WTC11 (cell line): ENCODE measurements around the gene VGF. TPM values are rescaled to one million over a fixed set of nuclear protein-coding genes. Genes with fewer than 3 reads are reported as not detected.
A peak's percentile ranks its signal among the peaks of the same experiment; 100 is the strongest.

Experiments used
- ATF3 ChIP-seq: sonication (generic); formaldehyde crosslinking; conservative IDR thresholded peaks from 2 replicates; pipeline ENCODE4 v1.8.1; 2022; ENCODE audit warnings: mild to moderate bottlenecking, missing genetic modification reagents
- ATF6 ChIP-seq: sonication (generic); formaldehyde crosslinking; IDR thresholded peaks from 2 replicates; pipeline ENCODE4 v1.8.1; 2023; ENCODE audit warnings: mild to moderate bottlenecking, missing genetic modification reagents
- CTCF ChIP-seq: fragments of 200-600 bp; IDR thresholded peaks from 2 replicates; pipeline ENCODE4 v1.8.0; 2022; ENCODE audit warnings: antibody characterized with exemption
- ELF4 ChIP-seq: sonication (generic); formaldehyde crosslinking; IDR thresholded peaks from 2 replicates; pipeline ENCODE4 v1.8.1; 2022; ENCODE audit warnings: low read depth, mild to moderate bottlenecking, moderate library complexity, missing genetic modification reagents
- EMX1 ChIP-seq: fragments of 250-450 bp; sonication (Bioruptor Pico); IDR thresholded peaks from 2 replicates; pipeline ENCODE4 v1.8.0; 2021; ENCODE audit warnings: mild to moderate bottlenecking
- ERG ChIP-seq: fragments of 250-450 bp; sonication (Bioruptor Pico); IDR thresholded peaks from 2 replicates; pipeline ENCODE4 v1.8.0; 2021; ENCODE audit warnings: mild to moderate bottlenecking
- ESRRA ChIP-seq: sonication (generic); formaldehyde crosslinking; IDR thresholded peaks from 2 replicates; pipeline ENCODE4 v1.8.1; 2022; ENCODE audit warnings: mild to moderate bottlenecking, missing genetic modification reagents, borderline replicate concordance
- FOXP1 ChIP-seq: sonication (generic); formaldehyde crosslinking; IDR thresholded peaks from 2 replicates; pipeline ENCODE4 v1.8.0; 2022; ENCODE audit warnings: missing genetic modification reagents, mild to moderate bottlenecking, moderate library complexity, borderline replicate concordance
- IRF1 ChIP-seq: sonication (generic); formaldehyde crosslinking; IDR thresholded peaks from 2 replicates; pipeline ENCODE4 v1.8.0; 2023; ENCODE audit warnings: missing genetic modification reagents
- IRF2 ChIP-seq: sonication (generic); formaldehyde crosslinking; IDR thresholded peaks from 2 replicates; pipeline ENCODE4 v1.8.0; 2022; ENCODE audit warnings: low read depth, missing genetic modification reagents, borderline replicate concordance
- JAZF1 ChIP-seq: fragments of 250-450 bp; sonication (Bioruptor Pico); IDR thresholded peaks from 2 replicates; pipeline ENCODE4 v1.9.0; 2021; ENCODE audit warnings: moderate library complexity, mild to moderate bottlenecking, inconsistent platforms
- NR3C1 ChIP-seq: sonication (generic); formaldehyde crosslinking; conservative IDR thresholded peaks from 2 replicates; pipeline ENCODE4 v1.8.1; 2023; ENCODE audit warnings: low read depth, mild to moderate bottlenecking, missing genetic modification reagents
- ZNF263 ChIP-seq: sonication (generic); formaldehyde crosslinking; IDR thresholded peaks from 2 replicates; pipeline ENCODE4 v1.8.1; 2022; ENCODE audit warnings: low read depth, mild to moderate bottlenecking, moderate library complexity, missing genetic modification reagents
- ZNF281 ChIP-seq: sonication (generic); formaldehyde crosslinking; IDR thresholded peaks from 2 replicates; pipeline ENCODE4 v1.8.0; 2023; ENCODE audit warnings: mild to moderate bottlenecking, missing genetic modification reagents
- ZNF416 ChIP-seq: fragments of 250-450 bp; sonication (Bioruptor Pico); IDR thresholded peaks from 2 replicates; pipeline ENCODE4 v1.9.0; 2021; ENCODE audit warnings: mild to moderate bottlenecking, inconsistent platforms
- ZNF423 ChIP-seq: fragments of 250-450 bp; sonication (Bioruptor Pico); IDR thresholded peaks from 2 replicates; pipeline ENCODE4 v2.1.2; 2022; ENCODE audit warnings: mild to moderate bottlenecking, moderate library complexity
- ZNF671 ChIP-seq: fragments of 250-450 bp; sonication (Bioruptor Pico); IDR thresholded peaks from 2 replicates; pipeline ENCODE4 v1.8.0; 2021; ENCODE audit warnings: mild to moderate bottlenecking
- total RNA-seq: library from RNA; stranded (reverse); gene quantifications from 3 replicates; pipeline ENCODE4 v1.2.3, GENCODE V29; 2021

The VGF gene
- total RNA-seq, 1 experiment from 2014 or later = 5.2 TPM

GRCh38 chr7:101162551-101163278, 2.7 kb downstream of the VGF start (continued):
- TF ChIP-seq ZNF281 (CRISPR knock-in tag) (no peak), FOXP1 (CRISPR knock-in tag) (peak; percentile 93), ESRRA (CRISPR knock-in tag) (peak; percentile 67; the same call in 1 of the 2 replicates), IRF2 (CRISPR knock-in tag) (no peak), ATF3 (CRISPR knock-in tag) (no peak), ZNF416 (CRISPR knock-in tag) (no peak), NR3C1 (CRISPR knock-in tag) (no peak), ELF4 (no peak), ATF6 (CRISPR knock-in tag) (no peak), JAZF1 (no peak), ZNF671 (no peak), IRF1 (CRISPR knock-in tag) (no peak), ZNF423 (no peak), CTCF (no peak), EMX1 (CRISPR knock-in tag) (no peak), ZNF263 (CRISPR knock-in tag) (peak; percentile 91), ERG (CRISPR knock-in tag) (no peak)
